ENCODE results near the gene UMAD1.
"Not testable (repeated sequence)": the region's sequence is repeated elsewhere in the genome, so short reads cannot be mapped to it uniquely, and the experiment has no call there.

Gene UMAD1

GRCh38 chr7:7653593-7654187 is 13.1 kb downstream of the UMAD1 start:
- Histone ChIP-seq H3K4me1 (ENCODE audit: insufficient read depth, low read length) (peaks cover 3% of the 10 kb centered on the region; the same call in 1 of the 2 replicates), H3K4me3 (ENCODE audit: low read length) (no peak overlapping the region), H3K27me3 (ENCODE audit: insufficient read depth, low read length) (no peaks in the 10 kb centered on the region), H3K9me3 (ENCODE audit: insufficient read depth, low read depth, low read length) (no peaks in the 10 kb centered on the region; the same call in 1 of the 2 replicates), H3K36me3 (ENCODE audit: insufficient read depth, low read depth, low read length) (no peaks in the 10 kb centered on the region), H3K27ac (ENCODE audit: low read length) (no peak overlapping the region), H3K9ac (ENCODE audit: low read depth, low read length) (no peak overlapping the region)

- no peaks in the 10 kb centered on the region for H3K27me3 ChIP-seq (ENCODE audit: insufficient read depth, low read length)
- peaks cover 3% of the 10 kb centered on the region; the same call in 1 of the 2 replicates for H3K4me1 ChIP-seq (ENCODE audit: insufficient read depth, low read length)
Observed at GRCh38 chr7:7654964-7655715, 14.6 kb downstream of the UMAD1 start.

GRCh38 chr7:7656459-7656858 is 15.9 kb downstream of the UMAD1 start:
- not testable (repeated sequence) for H3K4me3 ChIP-seq (ENCODE audit: low read length); H3K4me1 ChIP-seq (ENCODE audit: insufficient read depth, low read length); H3K27ac ChIP-seq (ENCODE audit: low read length); H3K36me3 ChIP-seq (ENCODE audit: insufficient read depth, low read depth, low read length); H3K27me3 ChIP-seq (ENCODE audit: insufficient read depth, low read length); H3K9me3 ChIP-seq (ENCODE audit: insufficient read depth, low read depth, low read length); H3K9ac ChIP-seq (ENCODE audit: low read depth, low read length)

More at GRCh38 chr7:7654964-7655715, 14.6 kb downstream of the UMAD1 start:
- no peak overlapping the region for H3K9ac ChIP-seq (ENCODE audit: low read depth, low read length)
- no peaks in the 10 kb centered on the region; the same call in 1 of the 2 replicates for H3K9me3 ChIP-seq (ENCODE audit: insufficient read depth, low read depth, low read length)
- H3K4me3 ChIP-seq (ENCODE audit: low read length) = no peak overlapping the region
- H3K36me3 ChIP-seq (ENCODE audit: insufficient read depth, low read depth, low read length) = no peaks in the 10 kb centered on the region
- H3K27ac ChIP-seq (ENCODE audit: low read length) = no peak overlapping the region

- H3K4me3 ChIP-seq (ENCODE audit: low read length) = no peak overlapping the region
- no peaks in the 10 kb centered on the region for H3K4me1 ChIP-seq (ENCODE audit: insufficient read depth, low read length)
- no peaks in the 10 kb centered on the region for H3K27me3 ChIP-seq (ENCODE audit: insufficient read depth, low read length)
- no peaks in the 10 kb centered on the region for H3K36me3 ChIP-seq (ENCODE audit: insufficient read depth, low read depth, low read length)
- no peak overlapping the region for H3K27ac ChIP-seq (ENCODE audit: low read length)
- no peak overlapping the region for H3K9ac ChIP-seq (ENCODE audit: low read depth, low read length)
- H3K9me3 ChIP-seq (ENCODE audit: insufficient read depth, low read depth, low read length) = no peaks in the 10 kb centered on the region; the same call in 1 of the 2 replicates
Observed at GRCh38 chr7:7662527-7662926, 22.0 kb downstream of the UMAD1 start.

- Histone ChIP-seq H3K36me3 (ENCODE audit: insufficient read depth, low read depth, low read length) (no peaks in the 10 kb centered on the region), H3K27ac (ENCODE audit: low read length) (no peak overlapping the region), H3K27me3 (ENCODE audit: insufficient read depth, low read length) (no peaks in the 10 kb centered on the region), H3K4me3 (ENCODE audit: low read length) (no peak overlapping the region), H3K9ac (ENCODE audit: low read depth, low read length) (no peak overlapping the region), H3K4me1 (ENCODE audit: insufficient read depth, low read length) (no peaks in the 10 kb centered on the region), H3K9me3 (ENCODE audit: insufficient read depth, low read depth, low read length) (no peaks in the 10 kb centered on the region)
Observed at GRCh38 chr7:7664291-7664690, 23.7 kb downstream of the UMAD1 start.

GRCh38 chr7:7665031-7665430 is 24.5 kb downstream of the UMAD1 start:
- Histone ChIP-seq H3K9me3 (ENCODE audit: insufficient read depth, low read depth, low read length) (no peaks in the 10 kb centered on the region), H3K4me1 (ENCODE audit: insufficient read depth, low read length) (no peaks in the 10 kb centered on the region), H3K9ac (ENCODE audit: low read depth, low read length) (no peak overlapping the region), H3K27ac (ENCODE audit: low read length) (no peak overlapping the region), H3K27me3 (ENCODE audit: insufficient read depth, low read length) (no peaks in the 10 kb centered on the region), H3K36me3 (ENCODE audit: insufficient read depth, low read depth, low read length) (no peaks in the 10 kb centered on the region), H3K4me3 (ENCODE audit: low read length) (no peak overlapping the region)

GRCh38 chr7:7667187-7667586 is 26.6 kb downstream of the UMAD1 start:
- Histone ChIP-seq H3K36me3 (ENCODE audit: insufficient read depth, low read depth, low read length) (no peaks in the 10 kb centered on the region), H3K4me1 (ENCODE audit: insufficient read depth, low read length) (peaks cover 3% of the 10 kb centered on the region; the same call in 1 of the 2 replicates), H3K4me3 (ENCODE audit: low read length) (no peak overlapping the region), H3K27me3 (ENCODE audit: insufficient read depth, low read length) (no peaks in the 10 kb centered on the region), H3K9me3 (ENCODE audit: insufficient read depth, low read depth, low read length) (no peaks in the 10 kb centered on the region), H3K27ac (ENCODE audit: low read length) (no peak overlapping the region), H3K9ac (ENCODE audit: low read depth, low read length) (no peak overlapping the region)

- H3K4me1 ChIP-seq (ENCODE audit: insufficient read depth, low read length) = peaks cover 3% of the 10 kb centered on the region; the same call in 1 of the 2 replicates
- no peak overlapping the region for H3K27ac ChIP-seq (ENCODE audit: low read length)
- no peaks in the 10 kb centered on the region for H3K9me3 ChIP-seq (ENCODE audit: insufficient read depth, low read depth, low read length)
- no peak overlapping the region for H3K4me3 ChIP-seq (ENCODE audit: low read length)
- H3K36me3 ChIP-seq (ENCODE audit: insufficient read depth, low read depth, low read length) = no peaks in the 10 kb centered on the region
- H3K27me3 ChIP-seq (ENCODE audit: insufficient read depth, low read length) = no peaks in the 10 kb centered on the region
- no peak overlapping the region for H3K9ac ChIP-seq (ENCODE audit: low read depth, low read length)
Observed at GRCh38 chr7:7668706-7669105, 28.2 kb downstream of the UMAD1 start.

GRCh38 chr7:7670490-7670889 is 29.9 kb downstream of the UMAD1 start:
- Histone ChIP-seq H3K27ac (ENCODE audit: low read length) (no peak overlapping the region), H3K36me3 (ENCODE audit: insufficient read depth, low read depth, low read length) (no peaks in the 10 kb centered on the region), H3K9me3 (ENCODE audit: insufficient read depth, low read depth, low read length) (no peaks in the 10 kb centered on the region), H3K4me3 (ENCODE audit: low read length) (no peak overlapping the region), H3K27me3 (ENCODE audit: insufficient read depth, low read length) (no peaks in the 10 kb centered on the region), H3K9ac (ENCODE audit: low read depth, low read length) (no peak overlapping the region), H3K4me1 (ENCODE audit: insufficient read depth, low read length) (peaks cover 3% of the 10 kb centered on the region; the same call in 1 of the 2 replicates)

- H3K9me3 ChIP-seq (ENCODE audit: insufficient read depth, low read depth, low read length) = no peaks in the 10 kb centered on the region
- no peak overlapping the region for H3K9ac ChIP-seq (ENCODE audit: low read depth, low read length)
- H3K36me3 ChIP-seq (ENCODE audit: insufficient read depth, low read depth, low read length) = no peaks in the 10 kb centered on the region
- H3K4me1 ChIP-seq (ENCODE audit: insufficient read depth, low read length) = peaks cover 3% of the 10 kb centered on the region; the same call in 1 of the 2 replicates
- H3K27ac ChIP-seq (ENCODE audit: low read length) = no peak overlapping the region
- no peak overlapping the region for H3K4me3 ChIP-seq (ENCODE audit: low read length)
- no peaks in the 10 kb centered on the region for H3K27me3 ChIP-seq (ENCODE audit: insufficient read depth, low read length)
Observed at GRCh38 chr7:7671361-7671760, 30.8 kb downstream of the UMAD1 start.

GRCh38 chr7:7672545-7673239 is 32.1 kb downstream of the UMAD1 start:
- H3K9ac ChIP-seq (ENCODE audit: low read depth, low read length) = no peak overlapping the region
- no peaks in the 10 kb centered on the region for H3K27me3 ChIP-seq (ENCODE audit: insufficient read depth, low read length)
- no peaks in the 10 kb centered on the region for H3K36me3 ChIP-seq (ENCODE audit: insufficient read depth, low read depth, low read length)
- peaks cover 3% of the 10 kb centered on the region; the same call in 1 of the 2 replicates for H3K4me1 ChIP-seq (ENCODE audit: insufficient read depth, low read length)
- H3K4me3 ChIP-seq (ENCODE audit: low read length) = no peak overlapping the region
- no peaks in the 10 kb centered on the region for H3K9me3 ChIP-seq (ENCODE audit: insufficient read depth, low read depth, low read length)
- H3K27ac ChIP-seq (ENCODE audit: low read length) = no peak overlapping the region

- Histone ChIP-seq H3K27me3 (ENCODE audit: insufficient read depth, low read length) (no peaks in the 10 kb centered on the region), H3K36me3 (ENCODE audit: insufficient read depth, low read depth, low read length) (no peaks in the 10 kb centered on the region), H3K4me1 (ENCODE audit: insufficient read depth, low read length) (peaks cover 3% of the 10 kb centered on the region; the same call in 1 of the 2 replicates), H3K9me3 (ENCODE audit: insufficient read depth, low read depth, low read length) (no peaks in the 10 kb centered on the region; the same call in 1 of the 2 replicates), H3K27ac (ENCODE audit: low read length) (no peak overlapping the region), H3K4me3 (ENCODE audit: low read length) (no peak overlapping the region), H3K9ac (ENCODE audit: low read depth, low read length) (no peak overlapping the region)
Observed at GRCh38 chr7:7673240-7673550, 32.6 kb downstream of the UMAD1 start.
